Dermis microvascular lymphatic vessel endothelial cell (primary cell): ENCODE data around the gene MORN5. TPM values are rescaled to one million over a fixed set of nuclear protein-coding genes. Genes with fewer than 3 reads are reported as not detected.

Experiments
- DNase-seq, 2 donors: peaks; one replicate each; pipeline versions ENCODE4 v3.0.0 to v3.0.0-alpha.2; 2010; ENCODE audit warnings: low read depth in 2 of 2
- total RNA-seq: library from RNA; depleted of rRNA; stranded (reverse); fragments of >200 nt; gene quantifications from 2 replicates; pipeline ENCODE4 v1.2.1, GENCODE V29; 2014

MORN5 gene
- total RNA-seq = not detected in 2 replicates

DNA sequence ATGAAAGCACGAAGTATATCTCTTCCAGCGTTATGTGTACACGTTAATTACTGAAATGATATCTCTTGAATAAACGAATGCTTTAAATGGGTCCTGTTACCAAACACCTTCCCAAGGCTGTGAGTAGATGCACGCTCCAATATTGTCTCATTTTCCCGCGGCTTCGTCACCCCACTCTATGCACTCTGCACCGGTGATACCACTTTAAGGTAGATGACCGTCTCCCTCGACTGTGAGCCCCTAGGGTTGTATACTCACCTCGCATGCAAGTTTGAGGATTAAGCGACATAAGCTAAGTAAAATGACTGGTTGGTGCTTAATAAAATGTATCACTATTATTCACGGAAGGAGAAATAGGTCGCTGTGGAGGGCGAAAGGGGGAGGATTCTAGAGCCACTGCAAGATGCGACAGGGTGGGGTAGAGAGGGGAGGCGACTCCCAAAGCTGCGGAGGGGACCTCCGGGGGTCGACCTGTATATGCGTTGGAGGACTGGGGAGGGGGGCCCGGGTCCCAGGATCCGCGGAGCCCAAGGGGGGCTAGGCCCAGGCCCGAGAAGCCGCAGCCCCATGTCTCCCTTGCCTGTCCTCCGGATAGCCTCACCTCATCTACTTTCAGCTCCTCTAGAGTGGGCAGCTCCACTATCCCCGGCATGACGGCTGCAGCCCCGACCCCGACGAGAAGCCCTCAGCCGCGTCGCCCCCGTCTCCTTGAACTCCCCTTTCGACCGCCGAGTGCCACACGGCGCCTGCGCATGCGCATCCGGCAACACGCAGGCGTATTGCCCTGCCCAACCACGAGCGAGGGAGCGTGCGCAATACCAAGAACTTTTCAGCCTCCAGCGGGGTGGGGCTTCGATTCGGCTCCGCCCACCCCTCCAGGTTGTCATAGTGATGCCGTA lies at the start of gene MORN5, which contains the start of gene NDUFA8:
MORN5 (plus strand) TSS at position 883 of the 899 bp plus-strand sequence. CDS start 65 bp downstream, outside the sequence.
NDUFA8 (minus strand) TSS at position 754 of the 899 bp plus-strand sequence; CDS start at position 652, 102 bp downstream.
- peak; percentile 96 to 97 for DNase-seq

DNA sequence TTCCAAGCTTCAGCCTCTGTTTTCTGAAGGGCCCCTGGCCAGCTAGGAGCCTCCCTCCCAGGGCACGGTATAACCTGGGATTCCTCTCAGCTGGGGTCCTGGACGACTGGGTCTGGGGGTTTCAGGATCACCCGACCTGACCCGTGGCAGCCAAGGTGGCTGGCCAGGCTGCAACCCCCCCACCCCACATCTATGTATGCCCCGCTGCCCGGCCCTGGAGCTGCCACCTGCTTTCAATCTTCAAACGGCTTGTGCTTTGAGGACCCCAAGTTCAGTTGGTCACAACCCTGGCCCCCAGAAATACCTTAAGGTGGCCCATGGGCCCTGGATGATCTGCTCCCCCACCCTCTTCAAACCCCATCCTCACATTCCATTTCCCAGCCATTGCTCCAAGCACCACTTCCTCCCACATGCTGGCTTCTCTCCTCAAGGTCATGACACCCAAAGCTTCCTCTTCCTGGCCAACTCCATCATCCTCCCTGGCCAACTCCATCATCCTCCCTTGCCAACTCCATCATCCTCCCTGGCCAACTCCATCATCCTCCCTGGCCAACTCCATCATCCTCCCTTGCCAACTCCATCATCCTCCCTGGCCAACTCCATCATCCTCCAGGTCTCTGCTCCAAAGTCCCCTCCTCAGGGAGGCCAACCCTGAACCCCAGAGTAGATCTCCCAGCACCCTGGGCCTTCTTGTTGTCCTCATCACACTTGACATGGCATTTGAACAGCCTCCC lies 49.4 kb upstream of the MORN5 start:
- no peak for DNase-seq

DNA sequence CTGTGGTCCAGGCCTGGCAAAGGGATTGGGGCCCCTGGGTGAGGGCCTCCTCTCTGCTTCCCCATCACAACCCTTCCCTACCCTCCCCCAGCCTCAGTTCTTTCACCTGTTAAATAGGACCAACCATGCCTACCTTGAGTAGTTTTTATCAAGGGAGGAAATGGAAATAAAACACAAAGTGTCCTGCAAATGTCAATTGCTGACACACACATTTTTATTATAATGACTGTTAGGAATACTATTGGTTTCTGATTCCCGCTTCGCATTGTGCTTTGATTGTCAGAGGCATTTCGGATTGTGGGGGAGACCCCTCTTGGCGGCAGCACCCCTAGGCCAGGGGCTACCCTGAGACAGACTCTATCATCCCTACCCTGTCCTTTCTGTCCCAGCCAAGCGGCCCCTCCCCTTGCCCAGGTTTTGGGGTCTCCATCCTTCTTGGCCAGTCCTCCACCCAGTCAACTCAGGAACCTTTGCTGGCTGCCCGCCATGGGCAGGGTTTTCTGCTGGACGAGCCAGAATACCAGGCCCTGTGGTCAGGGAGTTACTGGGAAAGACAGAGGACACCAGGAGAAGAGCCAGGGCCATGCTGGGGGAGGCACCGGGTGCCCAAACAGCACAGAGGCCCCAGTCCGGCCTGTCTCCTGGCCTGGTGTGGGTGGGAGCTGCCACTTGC lies 48.2 kb upstream of the MORN5 start:
- no peak for DNase-seq

DNA sequence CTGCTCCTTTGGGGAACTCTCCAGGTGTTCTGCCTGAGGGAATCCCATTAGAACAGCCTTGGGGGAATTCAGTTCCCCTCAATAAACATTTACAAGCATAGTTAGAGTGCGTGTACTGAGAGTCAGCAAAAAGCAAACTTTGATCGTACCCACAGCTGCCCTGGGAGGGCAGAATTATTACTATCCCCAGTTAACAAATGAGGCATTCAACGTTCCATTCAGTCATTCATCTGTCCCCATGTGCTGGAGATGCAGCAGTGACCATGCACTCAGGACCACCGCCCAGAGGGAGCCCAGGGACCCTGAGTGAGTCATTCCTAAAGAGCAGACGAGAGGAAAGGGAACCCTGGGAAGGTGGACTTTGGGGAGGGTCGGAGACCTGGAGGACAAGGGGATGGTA lies 47.5 kb upstream of the MORN5 start:
- no peak for DNase-seq

DNA sequence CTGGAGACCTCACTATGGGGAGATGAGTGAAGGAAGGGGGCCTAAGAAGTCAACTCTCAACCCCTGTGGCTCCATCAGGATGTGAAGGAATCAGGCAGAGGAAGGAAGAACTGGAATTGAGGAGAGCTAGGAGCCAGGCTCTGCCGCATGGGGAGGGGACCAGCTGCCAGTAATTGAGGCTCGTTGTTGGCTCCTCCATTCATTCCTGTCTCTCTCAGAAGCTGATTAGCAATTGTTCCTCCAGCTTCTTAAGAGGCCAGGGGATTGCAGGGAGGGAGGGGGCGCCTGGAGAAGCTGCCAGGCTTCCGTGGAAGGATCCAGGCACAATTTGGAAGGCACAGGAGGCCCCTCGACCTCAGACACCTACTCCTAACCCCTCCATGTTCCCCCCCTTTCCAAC lies 46.1 kb upstream of the MORN5 start:
- no peak for DNase-seq

DNA sequence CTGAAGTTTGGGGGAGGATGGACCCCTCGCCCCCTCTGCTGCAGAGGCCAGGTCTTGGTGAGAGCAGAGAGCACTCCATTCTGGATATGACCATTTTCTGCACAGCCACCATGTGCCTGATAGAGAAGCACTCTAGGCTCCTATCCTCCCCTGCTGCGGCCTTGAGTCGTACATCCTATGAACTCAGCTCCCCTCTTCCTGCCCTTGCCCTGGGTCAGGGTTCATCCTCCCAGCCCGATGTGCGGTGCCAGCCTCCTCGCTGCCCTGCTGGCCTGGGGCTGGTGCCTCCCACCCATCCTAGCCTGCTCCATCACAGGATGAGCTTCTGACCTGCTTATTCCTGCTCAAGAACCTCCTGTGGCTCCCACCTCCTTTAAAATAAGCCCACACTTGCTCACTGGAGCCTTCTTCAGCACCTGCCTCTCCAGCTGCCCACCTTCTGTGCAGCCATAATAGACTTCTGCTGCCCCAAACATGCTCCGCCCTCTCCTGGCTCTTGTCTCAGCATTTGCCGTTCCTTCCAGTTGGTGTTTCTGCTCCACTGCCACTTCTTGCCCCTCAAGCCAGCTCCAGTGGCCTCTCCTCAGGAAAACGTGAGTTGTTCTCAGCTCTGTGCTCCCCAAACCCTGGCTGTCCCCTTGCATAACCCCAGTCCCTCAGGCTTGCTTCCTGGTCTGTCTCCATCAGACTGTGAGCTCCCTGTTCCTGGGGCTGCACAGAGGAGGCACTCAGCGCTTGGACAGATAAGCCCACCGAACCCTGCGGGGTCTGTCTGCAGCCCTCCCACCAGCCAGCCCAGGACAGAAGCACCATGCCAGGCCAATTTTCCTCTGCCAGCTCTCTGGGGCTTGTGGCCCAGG lies 44.3 kb upstream of the MORN5 start:
- DNase-seq = no peak

DNA sequence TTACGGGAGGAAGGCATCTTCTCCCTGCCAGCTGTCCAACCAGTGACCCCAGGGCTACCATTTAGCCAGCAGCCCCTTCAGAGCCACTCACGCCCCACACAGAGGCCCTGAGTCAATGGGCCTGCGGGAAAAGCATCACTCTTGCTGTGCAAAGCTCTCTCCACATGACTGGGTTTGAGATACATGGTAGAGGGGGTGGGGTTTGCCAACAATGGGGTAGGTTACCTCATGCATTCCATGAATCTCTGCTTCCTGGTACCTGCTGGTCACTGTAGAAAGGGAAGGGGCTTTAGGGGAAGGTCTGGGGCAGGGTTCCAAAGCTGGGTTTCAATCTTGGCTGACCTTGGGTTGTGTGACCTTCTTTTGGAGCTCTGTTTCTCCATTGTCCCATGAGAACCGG lies 43.7 kb upstream of the MORN5 start:
- DNase-seq = no peak

DNA sequence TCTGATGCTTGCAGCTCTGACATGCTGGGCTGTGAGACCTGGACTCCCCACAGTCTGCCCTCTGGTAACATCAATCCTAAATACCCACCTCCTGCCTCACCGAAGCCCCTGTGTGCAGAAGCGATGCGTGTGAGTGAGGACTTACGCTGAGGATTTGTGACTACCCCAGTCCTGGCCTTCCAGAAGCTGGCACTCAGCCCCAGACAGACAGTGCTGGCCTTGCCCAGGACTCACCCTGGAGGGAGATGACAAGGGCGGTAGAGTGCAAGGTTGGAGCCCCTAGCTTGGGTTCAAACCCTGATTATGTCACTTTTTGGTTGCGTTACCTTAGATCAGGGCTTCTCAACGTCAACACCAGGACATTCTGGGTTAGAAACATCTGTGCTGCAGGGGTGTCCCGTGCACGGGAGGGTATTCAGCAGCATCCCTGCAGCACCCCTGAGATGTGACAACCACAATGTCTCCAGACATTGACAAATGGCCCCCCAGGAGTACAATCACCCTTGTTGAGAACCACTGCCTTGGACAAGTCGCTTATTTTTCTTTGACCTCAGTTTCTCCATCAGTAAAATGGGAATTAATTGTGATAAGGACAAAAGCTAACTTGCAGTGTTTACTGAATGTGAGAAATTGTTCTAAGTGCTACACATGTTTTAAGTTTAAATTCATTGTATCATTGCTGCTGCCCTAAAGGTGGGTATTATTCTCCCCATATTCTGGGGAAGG lies 43.1 kb upstream of the MORN5 start:
- no peak for DNase-seq

DNA sequence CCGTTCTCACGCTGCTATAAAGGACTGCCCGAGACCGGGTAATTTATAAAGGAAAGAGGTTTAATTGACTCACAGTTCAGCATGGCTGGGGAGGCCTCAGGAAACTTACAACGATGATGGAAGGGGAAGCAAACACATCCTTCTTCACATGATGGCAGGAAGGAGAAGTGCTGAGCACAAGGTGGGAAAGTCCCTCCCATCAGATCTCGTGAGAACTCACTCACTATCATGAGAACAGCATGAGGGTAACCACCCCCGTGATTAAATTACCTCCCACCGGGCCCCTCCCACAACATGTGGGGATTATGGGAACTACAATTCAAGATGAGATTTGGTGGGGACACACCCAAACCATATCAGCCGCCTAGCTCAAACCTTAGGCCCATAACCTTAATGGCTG lies 42.5 kb upstream of the MORN5 start:
- DNase-seq = peak in 1 of 2 donors; percentile 23

DNA sequence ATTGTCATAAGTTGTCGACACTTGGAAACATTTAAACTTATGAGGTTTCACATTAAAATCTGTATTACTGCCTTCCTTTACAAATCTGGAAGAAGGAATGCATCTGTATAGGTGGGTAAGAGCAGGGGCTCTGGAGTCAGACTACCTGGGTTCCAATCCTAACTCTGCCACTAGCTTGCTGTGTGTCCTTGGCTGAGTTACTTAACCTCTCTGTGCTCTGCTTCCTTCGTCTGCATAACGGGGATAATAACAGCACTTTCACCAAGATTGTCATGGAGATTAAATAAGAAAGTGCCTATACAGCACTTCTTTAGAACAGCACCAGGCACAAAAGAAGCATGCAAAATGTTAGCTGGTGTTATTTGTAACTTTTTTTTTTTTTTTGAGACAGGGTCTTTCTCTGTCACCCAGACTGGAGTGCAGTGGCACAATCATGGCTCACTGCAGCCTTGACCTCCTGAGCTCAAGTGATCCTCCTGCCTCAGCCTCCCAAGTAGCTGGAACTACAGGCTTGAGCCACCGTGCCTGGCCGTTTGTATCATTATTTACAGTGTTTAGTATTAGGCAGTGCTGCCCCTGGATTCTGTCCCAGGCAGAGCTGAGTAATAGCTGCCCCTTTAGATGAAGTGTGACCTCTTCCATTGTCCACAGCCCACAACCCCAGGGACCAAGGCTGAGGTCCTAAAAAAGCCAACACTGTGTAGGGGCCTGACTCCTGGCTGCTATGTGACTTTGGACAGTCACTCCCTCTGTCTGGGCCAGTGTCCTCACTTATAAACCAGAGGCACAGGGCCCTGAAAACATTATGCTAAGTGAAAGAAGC lies 41.2 kb upstream of the MORN5 start:
- peak in 1 of 2 donors; percentile 14 for DNase-seq

DNA sequence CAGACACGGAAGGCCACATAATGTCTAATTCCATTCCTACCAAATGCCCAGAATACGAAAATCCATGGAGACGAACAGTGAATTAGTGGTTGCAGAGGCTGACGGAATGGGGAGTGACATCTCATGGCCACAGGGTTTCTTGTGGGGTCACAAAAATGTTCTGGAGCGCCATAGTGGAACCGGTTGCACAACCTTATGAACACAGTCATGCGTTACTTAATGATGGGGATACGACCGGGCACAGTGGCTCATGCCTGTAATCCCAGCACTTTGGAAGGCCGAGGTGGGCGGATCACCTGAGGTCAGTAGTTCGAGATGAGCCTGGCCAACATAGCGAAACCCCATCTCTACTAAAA lies 40.6 kb upstream of the MORN5 start:
- DNase-seq = no peak

DNA sequence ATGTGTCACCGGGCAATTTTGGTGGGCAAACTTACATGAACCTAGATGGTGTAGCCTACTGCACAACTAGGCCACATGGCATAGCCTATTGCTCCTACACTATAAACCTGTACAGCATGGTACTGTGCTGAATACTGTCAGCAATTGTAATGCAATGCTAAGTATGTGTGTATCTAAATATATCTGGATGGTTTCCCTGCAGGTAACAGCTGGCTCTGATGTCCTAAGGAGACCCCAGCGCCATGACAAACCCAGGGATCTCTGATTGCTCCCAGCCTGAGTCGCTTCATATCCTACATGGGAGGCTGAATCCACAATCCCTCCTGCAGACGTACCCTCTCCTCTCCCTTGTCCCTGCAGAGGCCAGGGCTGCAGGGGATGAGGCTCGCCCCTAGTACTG lies 40.0 kb upstream of the MORN5 start:
- DNase-seq = no peak

DNA sequence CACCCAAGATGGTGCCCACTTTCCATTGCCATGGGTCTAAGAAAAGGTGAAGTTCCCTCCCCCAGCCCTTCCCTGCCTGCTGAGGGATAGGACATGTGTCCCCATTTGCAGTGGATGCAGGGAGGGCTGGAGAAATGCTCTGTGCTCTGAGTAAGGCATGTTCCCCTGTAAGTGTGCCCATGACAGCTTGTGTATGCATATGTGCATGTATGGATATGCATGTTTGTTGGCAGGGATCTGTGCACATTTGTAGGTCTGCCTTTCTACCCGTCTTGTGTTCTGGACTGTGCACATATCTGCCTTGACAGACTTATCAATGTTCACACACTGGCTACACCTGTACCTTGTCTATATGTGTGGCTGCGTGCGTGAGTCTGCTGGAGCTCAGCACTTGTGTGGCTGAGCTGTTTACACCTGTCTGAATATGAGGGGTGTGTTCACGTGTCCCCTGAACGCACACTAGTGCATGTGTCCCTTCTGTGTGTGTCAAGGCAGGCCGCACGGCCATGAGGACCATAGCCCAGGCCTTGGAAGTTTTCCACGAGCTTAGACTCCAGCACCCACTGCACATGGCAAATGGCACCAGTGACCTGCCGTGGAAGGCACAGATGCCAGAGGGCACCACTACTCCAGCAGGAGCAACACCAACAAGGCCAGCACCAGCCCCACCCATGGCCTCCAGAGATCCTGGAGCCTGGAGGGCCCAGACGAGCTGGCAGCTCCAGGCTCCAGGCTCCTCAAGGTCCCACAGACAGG lies 39.2 kb upstream of the MORN5 start:
- no peak for DNase-seq

DNA sequence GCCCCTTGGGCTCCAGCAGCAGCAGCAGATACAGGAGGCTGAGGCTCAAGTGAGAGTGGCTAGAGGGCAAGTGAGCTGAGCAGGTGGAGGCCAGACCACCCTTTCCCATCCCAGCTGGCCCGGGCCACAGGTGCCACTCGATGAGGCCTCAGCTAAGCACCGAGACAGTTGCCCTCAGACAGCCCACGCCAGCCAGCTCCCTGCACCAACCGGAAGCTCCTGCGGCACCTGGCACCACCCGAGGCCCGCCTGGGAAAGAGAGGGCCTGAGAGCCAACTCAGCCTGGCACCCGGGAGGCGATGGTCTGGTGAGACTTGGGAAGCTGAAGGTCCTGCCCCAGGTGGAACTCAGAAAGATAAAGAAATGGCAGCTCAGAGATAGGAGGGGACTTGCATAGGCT lies 38.3 kb upstream of the MORN5 start:
- DNase-seq = no peak

DNA sequence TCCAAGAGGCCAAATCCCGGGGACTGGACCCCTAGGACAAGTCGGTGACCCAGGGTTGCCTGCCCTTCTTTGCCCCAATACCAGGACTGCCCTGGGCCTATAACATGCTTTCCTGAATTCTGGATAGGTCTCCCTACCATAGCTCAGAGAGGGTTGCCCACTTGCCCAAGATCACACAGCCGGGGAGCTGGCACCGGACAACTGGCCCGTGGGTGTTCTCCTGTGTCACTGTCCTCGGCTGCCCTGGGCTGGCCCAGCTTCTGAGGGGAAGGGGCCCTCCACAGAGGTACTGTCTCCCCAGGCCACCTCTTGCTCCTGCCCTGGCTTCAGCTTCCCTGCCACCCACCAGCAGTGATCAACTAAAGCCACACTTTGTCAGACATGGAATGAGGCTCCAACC lies 37.8 kb upstream of the MORN5 start:
- DNase-seq = no peak

DNA sequence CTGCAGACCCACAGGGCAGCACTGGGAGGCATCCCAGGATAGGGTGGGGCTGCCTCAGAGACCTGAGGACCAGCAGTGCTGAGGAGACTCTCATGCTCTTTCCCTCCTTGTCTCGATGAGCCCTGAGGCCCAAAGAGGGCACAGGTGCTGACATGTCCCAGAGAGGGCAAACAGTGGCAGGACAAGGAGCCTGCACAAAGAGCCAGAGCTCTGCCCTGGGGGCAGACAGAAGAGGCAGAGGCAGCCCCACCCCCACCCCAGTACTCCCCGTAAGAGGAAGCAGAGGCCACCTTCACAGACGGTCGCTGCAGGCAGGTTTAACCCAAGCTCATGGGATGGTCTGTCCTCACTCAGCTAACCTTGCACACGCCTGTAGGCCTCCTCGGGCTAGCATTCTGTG lies 37.2 kb upstream of the MORN5 start:
- no peak for DNase-seq

DNA sequence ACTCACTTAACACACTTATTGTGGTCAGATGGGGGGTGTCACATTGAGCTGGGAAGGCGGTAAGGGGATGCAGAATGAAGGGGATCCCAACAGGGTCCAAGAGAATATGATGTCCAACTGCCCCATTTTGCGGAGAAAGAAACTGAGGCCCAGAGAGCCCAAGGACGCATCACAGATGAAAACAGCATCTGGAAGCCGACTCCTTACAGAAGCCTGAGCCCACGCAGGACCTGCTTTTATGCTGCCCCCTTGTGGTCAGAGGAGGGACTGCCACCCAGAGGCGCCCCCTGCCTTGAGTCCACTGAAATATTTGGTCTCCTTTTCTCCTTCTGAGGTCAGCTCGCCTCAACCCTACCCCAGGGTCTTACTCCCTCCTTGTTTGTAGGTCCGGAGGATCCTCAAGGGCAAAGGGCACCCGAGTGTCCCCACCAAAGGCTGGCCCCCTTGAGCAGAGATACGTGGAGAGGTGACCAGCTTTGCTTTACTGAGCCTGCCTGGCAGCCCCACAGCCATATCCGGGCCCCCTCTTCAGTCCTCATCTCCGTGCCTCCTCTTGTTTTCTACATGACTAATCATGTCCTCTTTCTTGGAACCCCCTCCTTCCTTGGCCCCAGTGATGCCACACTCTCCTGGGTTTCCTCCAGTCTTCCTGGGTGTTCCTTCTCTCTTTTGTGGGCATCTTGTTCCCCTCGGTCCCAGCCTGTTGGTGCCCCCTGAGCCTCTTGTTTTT lies 36.6 kb upstream of the MORN5 start:
- DNase-seq = peak in 1 of 2 donors; percentile 61

DNA sequence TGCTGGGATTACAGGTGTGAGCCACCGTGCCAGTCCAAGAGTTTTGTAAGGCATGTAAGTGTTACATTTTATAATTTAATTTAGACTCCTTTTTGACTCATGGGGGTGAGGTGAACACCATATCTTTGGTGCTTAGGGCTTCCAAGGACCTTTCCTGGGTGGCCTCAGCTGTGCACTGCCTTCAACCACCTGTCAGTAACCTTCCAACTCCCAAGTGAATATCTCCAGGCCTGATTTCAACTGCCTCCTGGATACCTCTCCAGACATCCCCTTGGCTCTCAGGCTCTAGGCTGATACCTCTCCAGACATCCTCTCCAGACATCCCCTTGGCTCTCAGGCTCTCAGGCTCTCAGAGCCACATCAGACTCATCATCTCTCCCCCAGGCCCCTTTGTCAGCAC lies 35.7 kb upstream of the MORN5 start:
- DNase-seq = no peak
